ENCODE results near the gene SRGAP2C. TPM values are rescaled to one million over a fixed set of nuclear protein-coding genes. Genes with fewer than 3 reads are reported as not detected.
"Not testable (repeated sequence)": the region's sequence is repeated elsewhere in the genome, so short reads cannot be mapped to it uniquely, and the experiment has no call there.

SRGAP2C gene
- polyA plus RNA-seq, 1 of the 3 experiments (the other 2 are of a cell fraction): 3.2 TPM

DNA sequence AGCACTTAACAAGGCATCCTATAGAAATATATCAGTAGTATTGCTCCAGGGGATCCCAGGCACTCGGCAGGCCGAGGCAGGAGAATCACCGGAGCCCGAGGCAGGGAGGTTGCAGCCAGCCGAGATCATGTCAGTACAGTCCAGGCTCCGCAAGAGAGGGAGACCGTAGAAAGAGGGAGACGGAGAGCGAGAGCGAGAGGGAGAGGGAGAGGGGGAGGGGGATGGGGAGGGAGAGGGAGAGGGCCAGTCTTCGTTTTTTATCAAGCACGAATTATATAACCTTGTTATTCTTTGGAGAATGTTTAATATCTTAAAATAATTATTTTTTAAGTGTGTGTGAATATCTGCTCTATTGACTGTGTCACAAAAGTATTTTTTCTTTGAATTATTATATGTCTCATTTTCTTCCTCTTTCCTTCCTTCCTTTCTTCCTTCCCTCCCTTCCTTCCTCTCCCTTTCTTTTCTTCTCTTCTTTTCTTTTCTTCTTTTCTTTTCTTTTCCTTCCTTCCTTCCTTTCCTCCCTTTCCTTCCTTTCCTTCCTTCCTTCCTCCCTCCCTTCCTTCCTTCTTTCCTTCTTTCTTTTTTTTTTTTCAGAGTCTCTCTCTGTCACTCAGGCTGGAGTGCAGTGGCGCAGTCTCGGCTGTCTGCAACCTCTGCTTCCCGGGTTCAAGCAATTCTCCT is 233.7 kb downstream of the SRGAP2C start:
- no peaks in the 10 kb centered on the region; a peak in 1 of 4 replicates for H3K4me1 ChIP-seq (ENCODE audit: control insufficient read depth in 1 of 2, insufficient read depth in 2 of 2, low read depth in 1 of 2, low read length in 1 of 2)
- H3K36me3 ChIP-seq (replicated peaks in 1 of 2; ENCODE audit: control insufficient read depth in 1 of 2, insufficient read depth in 2 of 2, low read length in 1 of 2): no peaks in the 10 kb centered on the region
- no peak overlapping the region for H3K9ac ChIP-seq
- H3K9me3 ChIP-seq: no peaks in the 10 kb centered on the region
- TF ChIP-seq MXI1 (IDR thresholded peaks at IDR 0.05; ENCODE audit: low read depth, low read length): no peak
- no peak for TF ChIP-seq TAF1 (IDR thresholded peaks at IDR 0.05; ENCODE audit: borderline replicate concordance, low read depth, low read length)
- no peak for TF ChIP-seq MEF2A (IDR thresholded peaks at IDR 0.05; ENCODE audit: borderline replicate concordance, low read depth)
- no peak for TF ChIP-seq EZH2phosphoT487 (IDR thresholded peaks at IDR 0.05; ENCODE audit: borderline replicate concordance, low read depth)
- TF ChIP-seq SMC3 (IDR thresholded peaks at IDR 0.05; ENCODE audit: low read depth, low read length): no peak
- TF ChIP-seq TEAD4 (IDR thresholded peaks at IDR 0.05; ENCODE audit: borderline replicate concordance, insufficient read depth): no peak
- TF ChIP-seq EP300 (IDR thresholded peaks at IDR 0.05; ENCODE audit: borderline replicate concordance in 1 of 2, low read depth in 1 of 2, low read length in 1 of 2): no peak
- TF ChIP-seq ELF1 (IDR thresholded peaks at IDR 0.05): no peak
- TF ChIP-seq FOXJ3 (CRISPR knock-in tag; IDR thresholded peaks at IDR 0.05): no peak
- H3K27ac ChIP-seq (ENCODE audit: low read depth in 2 of 2, low read length in 1 of 2): no peak overlapping the region
- no peak overlapping the region for H3K4me2 ChIP-seq
- ChIA-PET POLR2A (no interaction called here), CTCF (no interaction called here)
- H3K4me3 ChIP-seq (ENCODE audit: low read depth in 2 of 2, low read length in 1 of 2): no peak overlapping the region
- 31% methylated on average over 15 of the region's 15 CpGs for WGBS (ENCODE audit: low lambda C conversion rate)
- no peaks in the 10 kb centered on the region for H4K20me1 ChIP-seq (ENCODE audit: insufficient read depth)
- H3K9me2 ChIP-seq: no peaks in the 10 kb centered on the region
- DNase-seq: no peak
- H3K27me3 ChIP-seq (ENCODE audit: insufficient read depth): no peaks in the 10 kb centered on the region
- peaks cover 7% of the 10 kb centered on the region for H3F3A ChIP-seq (replicated peaks; ENCODE audit: insufficient read depth)
- H2AFZ ChIP-seq (ENCODE audit: low read depth): 0 out of 2 replicates have a peak overlapping the region, but pooled peaks have one; percentile 9
- no peaks in the 10 kb centered on the region for H3K79me2 ChIP-seq (ENCODE audit: insufficient read depth)

DNA sequence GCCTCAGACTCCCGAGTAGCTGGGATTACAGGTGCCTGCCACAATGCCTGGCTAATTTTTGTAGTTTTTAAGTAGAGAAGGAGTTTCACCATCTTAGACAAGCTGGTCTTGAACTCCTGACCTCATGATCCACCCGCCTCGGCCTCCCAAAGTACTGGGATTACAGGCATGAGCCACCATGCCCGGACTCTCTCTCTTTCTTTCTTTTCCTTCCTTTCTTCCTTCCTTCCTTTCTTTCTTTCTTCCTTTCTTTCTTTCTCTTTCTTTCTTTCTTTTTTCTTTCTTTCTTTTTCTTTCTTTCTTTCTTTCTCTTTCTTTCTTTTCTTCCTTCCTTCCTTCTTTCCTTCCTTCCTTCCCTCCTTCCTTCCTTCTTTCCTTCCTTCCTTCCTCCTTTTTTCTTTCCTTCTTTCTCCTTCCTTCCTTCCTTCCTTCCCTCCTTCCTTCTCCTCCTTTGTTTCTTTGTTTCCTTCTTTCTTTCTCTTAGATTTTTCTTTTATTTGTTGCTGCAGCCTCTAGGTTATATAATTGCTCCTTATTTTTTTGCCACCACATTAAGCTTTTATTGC is 234.4 kb downstream of the SRGAP2C start:
- H3K36me3 ChIP-seq (replicated peaks in 1 of 2; ENCODE audit: control insufficient read depth in 1 of 2, insufficient read depth in 2 of 2, low read length in 1 of 2); H3K4me1 ChIP-seq (ENCODE audit: control insufficient read depth in 1 of 2, insufficient read depth in 2 of 2, low read depth in 1 of 2, low read length in 1 of 2); H3K9me2 ChIP-seq; H3F3A ChIP-seq (replicated peaks; ENCODE audit: insufficient read depth); H3K27ac ChIP-seq (ENCODE audit: low read depth in 2 of 2, low read length in 1 of 2); H3K4me3 ChIP-seq (ENCODE audit: low read depth in 2 of 2, low read length in 1 of 2); H4K20me1 ChIP-seq (ENCODE audit: insufficient read depth); H3K79me2 ChIP-seq (ENCODE audit: insufficient read depth); H3K9ac ChIP-seq; DNase-seq; CTCF ChIA-PET; H3K9me3 ChIP-seq; POLR2A ChIA-PET; H2AFZ ChIP-seq (ENCODE audit: low read depth); H3K27me3 ChIP-seq (ENCODE audit: insufficient read depth); H3K4me2 ChIP-seq: not testable (repeated sequence)
- 49% methylated on average over 4 of the region's 4 CpGs for WGBS (ENCODE audit: low lambda C conversion rate)

DNA sequence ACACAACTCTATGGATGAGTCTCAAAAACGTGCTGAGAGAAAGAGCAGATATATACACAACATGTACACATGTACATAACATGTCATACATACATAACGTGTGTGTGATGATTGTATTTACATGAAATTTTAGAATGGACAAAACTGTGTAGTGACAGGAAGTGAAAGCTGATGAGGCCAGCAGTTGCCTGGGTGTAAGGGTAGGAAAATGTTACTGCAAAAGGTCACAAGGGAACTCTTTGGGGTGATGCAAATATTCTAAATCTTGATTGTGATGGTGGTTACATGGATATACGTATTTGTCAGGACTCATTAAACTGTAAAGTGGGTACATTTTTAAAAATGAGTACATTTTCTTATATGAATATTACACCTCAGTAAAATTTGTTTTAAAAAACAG is 236.7 kb downstream of the SRGAP2C start:
- H3K27ac ChIP-seq (ENCODE audit: low read depth in 2 of 2, low read length in 1 of 2); H3K9me3 ChIP-seq; H3K4me1 ChIP-seq (ENCODE audit: control insufficient read depth in 1 of 2, insufficient read depth in 2 of 2, low read depth in 1 of 2, low read length in 1 of 2); POLR2A ChIA-PET; H3K79me2 ChIP-seq (ENCODE audit: insufficient read depth); H4K20me1 ChIP-seq (ENCODE audit: insufficient read depth); H3K36me3 ChIP-seq (replicated peaks in 1 of 2; ENCODE audit: control insufficient read depth in 1 of 2, insufficient read depth in 2 of 2, low read length in 1 of 2); H3K4me2 ChIP-seq; H3F3A ChIP-seq (replicated peaks; ENCODE audit: insufficient read depth); H3K27me3 ChIP-seq (ENCODE audit: insufficient read depth); H3K9me2 ChIP-seq; CTCF ChIA-PET; DNase-seq; H2AFZ ChIP-seq (ENCODE audit: low read depth); H3K9ac ChIP-seq; H3K4me3 ChIP-seq (ENCODE audit: low read depth in 2 of 2, low read length in 1 of 2): not testable (repeated sequence)
- WGBS (ENCODE audit: low lambda C conversion rate): 37% methylated on average over 3 of the region's 3 CpGs

- H2AFZ ChIP-seq (ENCODE audit: low read depth); H4K20me1 ChIP-seq (ENCODE audit: insufficient read depth); DNase-seq; H3K4me3 ChIP-seq (ENCODE audit: low read depth in 2 of 2, low read length in 1 of 2); H3K9me3 ChIP-seq; H3F3A ChIP-seq (replicated peaks; ENCODE audit: insufficient read depth); H3K9ac ChIP-seq; H3K9me2 ChIP-seq; H3K36me3 ChIP-seq (replicated peaks in 1 of 2; ENCODE audit: control insufficient read depth in 1 of 2, insufficient read depth in 2 of 2, low read length in 1 of 2); H3K4me2 ChIP-seq; POLR2A ChIA-PET; H3K79me2 ChIP-seq (ENCODE audit: insufficient read depth); CTCF ChIA-PET; H3K4me1 ChIP-seq (ENCODE audit: control insufficient read depth in 1 of 2, insufficient read depth in 2 of 2, low read depth in 1 of 2, low read length in 1 of 2); H3K27ac ChIP-seq (ENCODE audit: low read depth in 2 of 2, low read length in 1 of 2); H3K27me3 ChIP-seq (ENCODE audit: insufficient read depth): not testable (repeated sequence)
- WGBS (ENCODE audit: low lambda C conversion rate): 82% methylated on average over 2 of the region's 2 CpGs
These were observed 239.2 kb downstream of the SRGAP2C start for GRCh38 chr1:121423956-121424355.

DNA sequence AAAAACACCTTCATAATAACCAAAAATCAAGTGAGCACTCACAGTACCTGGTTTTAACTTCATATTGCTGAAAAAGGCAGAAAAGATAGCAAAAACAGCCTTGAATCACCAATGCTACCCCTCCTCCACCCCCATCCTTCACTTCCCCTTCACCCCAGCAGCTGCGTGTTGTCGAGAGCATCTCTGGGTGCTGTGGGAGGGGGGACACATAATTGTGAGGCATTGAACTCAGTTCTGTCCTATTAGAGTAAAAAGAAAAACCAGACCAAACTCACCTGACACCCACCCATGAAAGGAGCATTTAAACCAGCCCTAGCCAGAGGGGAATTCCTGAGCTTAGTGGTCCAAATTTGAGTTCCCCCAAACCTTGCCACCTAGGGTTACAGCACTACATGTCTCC is 248.7 kb downstream of the SRGAP2C start:
- H4K20me1 ChIP-seq (ENCODE audit: insufficient read depth); H3K4me3 ChIP-seq (ENCODE audit: low read depth in 2 of 2, low read length in 1 of 2); DNase-seq; H3F3A ChIP-seq (replicated peaks; ENCODE audit: insufficient read depth); H3K4me2 ChIP-seq; POLR2A ChIA-PET; H3K27ac ChIP-seq (ENCODE audit: low read depth in 2 of 2, low read length in 1 of 2); H3K36me3 ChIP-seq (replicated peaks in 1 of 2; ENCODE audit: control insufficient read depth in 1 of 2, insufficient read depth in 2 of 2, low read length in 1 of 2); CTCF ChIA-PET; H2AFZ ChIP-seq (ENCODE audit: low read depth); H3K4me1 ChIP-seq (ENCODE audit: control insufficient read depth in 1 of 2, insufficient read depth in 2 of 2, low read depth in 1 of 2, low read length in 1 of 2); H3K9ac ChIP-seq; H3K9me3 ChIP-seq; H3K79me2 ChIP-seq (ENCODE audit: insufficient read depth); H3K27me3 ChIP-seq (ENCODE audit: insufficient read depth); H3K9me2 ChIP-seq: not testable (repeated sequence)
- WGBS (ENCODE audit: low lambda C conversion rate): 44% methylated on average over 2 of the region's 2 CpGs
